HepG2 (cell line): Measurements from ENCODE around the gene NFILZ. TPM values are rescaled to one million over a fixed set of nuclear protein-coding genes. Genes with fewer than 3 reads are reported as not detected.

ENCODE experiments used
- AKAP8 ChIP-seq: sonication (generic); formaldehyde crosslinking; IDR thresholded peaks from 2 replicates; pipeline ENCODE4 v1.5.1; 2020; ENCODE audit warnings: mild to moderate bottlenecking, missing genetic modification reagents
- ARID4A ChIP-seq: sonication (generic); formaldehyde crosslinking; IDR thresholded peaks from 2 replicates; pipeline ENCODE4 v1.5.0; 2020; ENCODE audit warnings: mild to moderate bottlenecking, missing genetic modification reagents, borderline replicate concordance
- ATAD3A ChIP-seq: sonication (generic); formaldehyde crosslinking; IDR thresholded peaks from 2 replicates; pipeline ENCODE4 v1.4.0; 2020; ENCODE audit warnings: missing genetic modification reagents
- GABPB1 ChIP-seq: IDR thresholded peaks from 2 replicates; pipeline ENCODE4 v1.6.1; 2016; ENCODE audit warnings: mild to moderate bottlenecking, missing genetic modification reagents, moderate library complexity, missing compliant biosample characterization
- GATAD1 ChIP-seq: IDR thresholded peaks from 2 replicates; pipeline ENCODE4 v1.6.1; 2016; ENCODE audit warnings: missing genetic modification reagents, missing compliant biosample characterization
- IRX3 ChIP-seq: sonication (generic); formaldehyde crosslinking; IDR thresholded peaks from 2 replicates; pipeline ENCODE4 v1.8.1; 2023; ENCODE audit warnings: mild to moderate bottlenecking, low read depth, missing genetic modification reagents, borderline replicate concordance
- MATR3 ChIP-seq: sonication (generic); formaldehyde crosslinking; IDR thresholded peaks from 2 replicates; pipeline ENCODE4 v1.4.0; 2020; ENCODE audit warnings: missing genetic modification reagents
- NONO ChIP-seq, 2 experiments: fragments of 450-650 bp in 1 of 2; sonication (generic) in 1 of 2; formaldehyde crosslinking in 1 of 2; IDR thresholded peaks in 1 of 2; conservative IDR thresholded peaks in 1 of 2; 2 replicates each; pipeline versions ENCODE4 v1.6.1 to v1.8.0; 2017 to 2022; ENCODE audit warnings: mild to moderate bottlenecking in 1 of 2, missing genetic modification reagents in 1 of 2, moderate library complexity in 1 of 2
- NR1H2 ChIP-seq: sonication (generic); formaldehyde crosslinking; IDR thresholded peaks from 2 replicates; pipeline ENCODE4 v1.8.1; 2022; ENCODE audit warnings: low read depth, missing genetic modification reagents, borderline replicate concordance
- SNAPC2 ChIP-seq: sonication (generic); formaldehyde crosslinking; IDR thresholded peaks from 2 replicates; pipeline ENCODE4 v1.8.1; 2022; ENCODE audit warnings: mild to moderate bottlenecking, missing genetic modification reagents
- STAG1 ChIP-seq: sonication (generic); formaldehyde crosslinking; IDR thresholded peaks from 2 replicates; pipeline ENCODE4 v1.4.0; 2020; ENCODE audit warnings: missing genetic modification reagents
- TCF7 ChIP-seq: sonication (generic); IDR thresholded peaks from 2 replicates; pipeline ENCODE4 v1.6.1; 2016; ENCODE audit warnings: antibody characterized with exemption, low read depth
- ZBTB43 ChIP-seq: sonication (generic); formaldehyde crosslinking; conservative IDR thresholded peaks from 2 replicates; pipeline ENCODE4 v1.4.0; 2020; ENCODE audit warnings: missing genetic modification reagents
- ZFP36L1 ChIP-seq: sonication (generic); formaldehyde crosslinking; IDR thresholded peaks from 2 replicates; pipeline ENCODE4 v1.8.0; 2022; ENCODE audit warnings: mild to moderate bottlenecking, missing genetic modification reagents, moderate library complexity
- ZFP82 ChIP-seq: sonication (generic); formaldehyde crosslinking; IDR thresholded peaks from 2 replicates; pipeline ENCODE4 v1.5.1; 2020; ENCODE audit warnings: mild to moderate bottlenecking, missing genetic modification reagents, borderline replicate concordance
- ZNF589 ChIP-seq: sonication (generic); formaldehyde crosslinking; conservative IDR thresholded peaks from 2 replicates; pipeline ENCODE4 v1.8.0; 2022; ENCODE audit warnings: mild to moderate bottlenecking, moderate library complexity, missing genetic modification reagents
- ZNF75D ChIP-seq: sonication (generic); formaldehyde crosslinking; IDR thresholded peaks from 2 replicates; pipeline ENCODE4 v1.8.1; 2023; ENCODE audit warnings: missing genetic modification reagents, mild to moderate bottlenecking, borderline replicate concordance
- ZNF777 ChIP-seq: sonication (generic); formaldehyde crosslinking; IDR thresholded peaks from 2 replicates; pipeline ENCODE4 v1.4.0; 2020; ENCODE audit warnings: missing genetic modification reagents
- ZNF792 ChIP-seq: IDR thresholded peaks from 2 replicates; pipeline ENCODE4 v1.6.1; 2016
- polyA plus RNA-seq, 8 experiments: library from polyadenylated mRNA; depleted of rRNA in 3 of 8; stranded (reverse) in 7 of 8; unstranded in 1 of 8; fragments of >200 nt; fragmentation: Illumina TruSeq in 4 of 8; extraction: Trizol in 4 of 8; gene quantifications; 2 replicates each; pipeline versions ENCODE4 v1.2.1 to v1.2.3, GENCODE V29; 2011 to 2016; ENCODE audit warnings: low read depth in 4 of 8, missing spikeins in 1 of 8, mixed read lengths in 1 of 8; ENCODE audit not compliant: insufficient read depth in 1 of 8
- total RNA-seq, 5 experiments: library from RNA; depleted of rRNA; stranded (reverse); fragments of >200 nt; fragmentation: Illumina TruSeq; extraction: Trizol; gene quantifications; 2 replicates each; pipeline ENCODE4 v1.2.3, GENCODE V29; 2016; ENCODE audit warnings: low read depth in 1 of 5
- TF ChIP-seq, protein P1 (sequence below): sonication (generic); formaldehyde crosslinking; IDR thresholded peaks from 2 replicates; pipeline ENCODE4 v1.8.1; 2023; ENCODE audit warnings: mild to moderate bottlenecking, inconsistent platforms, moderate library complexity, missing genetic modification reagents, borderline replicate concordance
- TF ChIP-seq, protein P2 (sequence below), 2 experiments: sonication (generic) in 1 of 2; formaldehyde crosslinking in 1 of 2; IDR thresholded peaks; 2 replicates each; pipeline versions ENCODE4 v1.4.0 to v1.6.1; 2018 to 2020; ENCODE audit warnings: missing genetic modification reagents in 2 of 2, borderline replicate concordance in 1 of 2, low read depth in 1 of 2, mild to moderate bottlenecking in 1 of 2, missing biosample characterization in 1 of 2

Gene NFILZ
- total and polyA plus RNA-seq, 2 of the 13 experiments (the other 11 are each of a cell fraction or from before 2014, with no cell fraction given) = not detected

GRCh38 chr19:8609279-8610040 lies 21.0 kb upstream of the NFILZ start (continued):
- TF ChIP-seq ZNF589 (CRISPR knock-in tag) = no peak
- TF ChIP-seq ZFP82 (CRISPR knock-in tag) = no peak
- no peak for TF ChIP-seq MATR3
- TF ChIP-seq ZNF792 (CRISPR knock-in tag) = no peak
- TF ChIP-seq ARID4A (CRISPR knock-in tag) = no peak
- TF ChIP-seq ZNF777 (CRISPR knock-in tag) = peak; percentile 18; the same call in 1 of the 2 replicates
- TF ChIP-seq NR1H2 = no peak
- no peak for TF ChIP-seq NONO (IDR thresholded peaks at IDR 0.05)
- TF ChIP-seq NONO (CRISPR knock-in tag; conservative IDR thresholded peaks at IDR 0.05) = 0 out of 2 replicates have a peak, but pooled peaks have one; percentile 15
- peak; percentile 67 for TF ChIP-seq GABPB1 (CRISPR knock-in tag)
- peak; percentile 17; the same call in 1 of the 2 replicates for TF ChIP-seq GATAD1 (CRISPR knock-in tag)
- TF ChIP-seq, protein P1, sequence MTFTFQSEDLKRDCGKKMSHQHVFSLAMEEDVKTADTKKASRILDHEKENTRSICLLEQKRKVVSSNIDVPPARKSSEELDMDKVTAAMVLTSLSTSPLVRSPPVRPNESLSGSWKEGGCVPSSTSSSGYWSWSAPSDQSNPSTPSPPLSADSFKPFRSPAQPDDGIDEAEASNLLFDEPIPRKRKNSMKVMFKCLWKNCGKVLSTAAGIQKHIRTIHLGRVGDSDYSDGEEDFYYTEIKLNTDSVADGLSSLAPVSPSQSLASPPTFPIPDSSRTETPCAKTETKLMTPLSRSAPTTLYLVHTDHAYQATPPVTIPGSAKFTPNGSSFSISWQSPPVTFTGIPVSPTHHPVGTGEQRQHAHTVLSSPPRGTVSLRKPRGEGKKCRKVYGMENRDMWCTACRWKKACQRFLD (CRISPR knock-in tag) = no peak
- no peak for TF ChIP-seq ZNF75D (CRISPR knock-in tag)
- TF ChIP-seq AKAP8 (CRISPR knock-in tag) = peak; percentile 49; the same call in 1 of the 2 replicates
- no peak for TF ChIP-seq IRX3 (CRISPR knock-in tag)
- TF ChIP-seq TCF7 = no peak
- peak; percentile 66; the same call in 1 of the 2 replicates for TF ChIP-seq ZBTB43 (CRISPR knock-in tag)
- TF ChIP-seq STAG1 (CRISPR knock-in tag) = 0 out of 2 replicates have a peak, but pooled peaks have one; percentile 3
- TF ChIP-seq SNAPC2 = no peak
- no peak for TF ChIP-seq ZFP36L1 (CRISPR knock-in tag)
- no peak for TF ChIP-seq ATAD3A
- TF ChIP-seq, protein P2, sequence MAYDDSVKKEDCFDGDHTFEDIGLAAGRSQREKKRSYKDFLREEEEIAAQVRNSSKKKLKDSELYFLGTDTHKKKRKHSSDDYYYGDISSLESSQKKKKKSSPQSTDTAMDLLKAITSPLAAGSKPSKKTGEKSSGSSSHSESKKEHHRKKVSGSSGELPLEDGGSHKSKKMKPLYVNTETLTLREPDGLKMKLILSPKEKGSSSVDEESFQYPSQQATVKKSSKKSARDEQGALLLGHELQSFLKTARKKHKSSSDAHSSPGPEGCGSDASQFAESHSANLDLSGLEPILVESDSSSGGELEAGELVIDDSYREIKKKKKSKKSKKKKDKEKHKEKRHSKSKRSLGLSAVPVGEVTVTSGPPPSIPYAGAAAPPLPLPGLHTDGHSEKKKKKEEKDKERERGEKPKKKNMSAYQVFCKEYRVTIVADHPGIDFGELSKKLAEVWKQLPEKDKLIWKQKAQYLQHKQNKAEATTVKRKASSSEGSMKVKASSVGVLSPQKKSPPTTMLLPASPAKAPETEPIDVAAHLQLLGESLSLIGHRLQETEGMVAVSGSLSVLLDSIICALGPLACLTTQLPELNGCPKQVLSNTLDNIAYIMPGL (CRISPR knock-in tag; IDR thresholded peaks at IDR 0.05; ENCODE audit: borderline replicate concordance in 1 of 2, low read depth in 1 of 2) = peak in 1 of 2 experiments; percentile 61; a peak in 2 of 4 replicates
